Tibial nerve (tissue), 4 donors: ENCODE data around the gene SEMA3B. TPM values are rescaled to one million over a fixed set of nuclear protein-coding genes. Genes with fewer than 3 reads are reported as not detected.
"Not testable (repeated sequence)": the region's sequence is repeated elsewhere in the genome, so short reads cannot be mapped to it uniquely, and the experiment has no call there.

Experiments
- DNase-seq, 2 donors: peaks; one replicate each; pipeline ENCODE4 v3.0.0-alpha.2; 2019; ENCODE audit warnings: low spot score in 2 of 2
- H3K27ac ChIP-seq, 4 donors: fragments of 200-600 bp; sonication (generic) in 3 of 4; one replicate each; pipeline ENCODE4 v1.5.1; 2017 to 2019; ENCODE audit warnings: mild to moderate bottlenecking in 1 of 4
- H3K27me3 ChIP-seq, 2 donors: fragments of 200-600 bp; sonication (generic) in 1 of 2; one replicate each; pipeline versions ENCODE4 v1.5.1 to v1.6.0; 2017 to 2019
- H3K36me3 ChIP-seq, 3 donors: fragments of 200-600 bp; sonication (generic); one replicate each; pipeline ENCODE4 v1.5.1; 2018 to 2019
- H3K4me1 ChIP-seq, 4 donors: fragments of 200-600 bp; sonication (generic) in 3 of 4; one replicate each; pipeline ENCODE4 v1.5.1; 2017 to 2019
- H3K4me3 ChIP-seq, 4 donors: fragments of 200-600 bp; sonication (generic) in 3 of 4; one replicate each; pipeline ENCODE4 v1.5.1; 2017 to 2019; ENCODE audit warnings: mild to moderate bottlenecking in 1 of 4, moderate library complexity in 1 of 4
- H3K9me3 ChIP-seq, 4 donors: fragments of 200-600 bp; sonication (generic) in 3 of 4; one replicate each; pipeline ENCODE4 v1.5.1; 2017 to 2019
- CTCF ChIP-seq, 5 experiments: fragments of 200-600 bp in 3 of 5; fragments of 450-650 bp in 2 of 5; sonication (generic) in 3 of 5; IDR thresholded peaks; one replicate each; pipeline ENCODE4 v1.5.1; 2016 to 2019; ENCODE audit warnings: antibody characterized with exemption in 5 of 5, mild to moderate bottlenecking in 3 of 5, moderate library complexity in 2 of 5
- EP300 ChIP-seq, 2 donors: sonication (generic); formaldehyde crosslinking; IDR thresholded peaks; one replicate each; pipeline ENCODE4 v1.6.1; 2017; ENCODE audit warnings: antibody characterized with exemption in 2 of 2, mild to moderate bottlenecking in 1 of 2
- POLR2A ChIP-seq, 2 donors: fragments of 450-650 bp; IDR thresholded peaks; one replicate each; pipeline ENCODE4 v1.6.1; 2017; ENCODE audit warnings: antibody characterized with exemption in 2 of 2, mild to moderate bottlenecking in 2 of 2, moderate library complexity in 2 of 2
- WGBS, 2 donors: methylation state at CpG; one replicate each; pipeline ENCODE4 v1.1.5; 2018; 5-methylcytosine and 5-hydroxymethylcytosine counted together
- total RNA-seq, 4 donors: library from RNA; depleted of rRNA; stranded (reverse); fragments of >200 nt; gene quantifications; one replicate each; pipeline ENCODE4 v1.1.0, GENCODE V29; 2016

Gene SEMA3B
- total RNA-seq, 4 donors from 2014 or later = 251 to 334 (median 261) TPM

GRCh38 chr3:50304601-50305000 lies 35.7 kb downstream of the SEMA3B start:
- Histone ChIP-seq H3K27ac (peak overlapping the region in 2 of 4 donors; percentile 3 to 89), H3K36me3 (peaks cover 0 to 19% (median 0%) of the 10 kb centered on the region in 3 donors), H3K9me3 (no peaks in the 10 kb centered on the region), H3K27me3 (no peaks in the 10 kb centered on the region), H3K4me1 (peaks cover 0 to 44% (median 27%) of the 10 kb centered on the region in 4 donors), H3K4me3 (no peak overlapping the region)
- TF ChIP-seq CTCF (IDR thresholded peaks at IDR 0.05) = no peak
- TF ChIP-seq POLR2A (IDR thresholded peaks at IDR 0.05) = no peak
- TF ChIP-seq EP300 (IDR thresholded peaks at IDR 0.05) = no peak
- DNase-seq = no peak

GRCh38 chr3:50312041-50312440 lies 43.1 kb downstream of the SEMA3B start:
- H3K27ac ChIP-seq, H3K9me3 ChIP-seq, H3K4me3 ChIP-seq, H3K27me3 ChIP-seq, DNase-seq: not testable (repeated sequence)
- peaks cover 0 to 12% (median 1%) of the 10 kb centered on the region in 4 donors for H3K4me1 ChIP-seq
- H3K36me3 ChIP-seq = peaks cover 0 to 58% (median 0%) of the 10 kb centered on the region in 3 donors
- WGBS, 2 donors = 96 to 97% methylated on average over 14 to 16 of the region's 32 CpGs

- no peak overlapping the region for H3K27ac ChIP-seq
- H3K4me1 ChIP-seq = peaks cover 0 to 35% (median 21%) of the 10 kb centered on the region in 4 donors
- peaks cover 0 to 63% (median 0%) of the 10 kb centered on the region in 3 donors for H3K36me3 ChIP-seq
- TF ChIP-seq CTCF (IDR thresholded peaks at IDR 0.05) = no peak
- TF ChIP-seq POLR2A (IDR thresholded peaks at IDR 0.05) = no peak
- no peak for TF ChIP-seq EP300 (IDR thresholded peaks at IDR 0.05)
- H3K27me3 ChIP-seq = no peaks in the 10 kb centered on the region
- WGBS, 2 donors = 81 to 83% methylated on average over 3 of the region's 3 CpGs
- DNase-seq = no peak
- H3K4me3 ChIP-seq = no peak overlapping the region
- H3K9me3 ChIP-seq = no peaks in the 10 kb centered on the region
Measured at GRCh38 chr3:50314342-50314741, 45.4 kb downstream of the SEMA3B start.

- TF ChIP-seq EP300 (IDR thresholded peaks at IDR 0.05) = no peak
- Histone ChIP-seq H3K36me3 (peaks cover 0 to 63% (median 0%) of the 10 kb centered on the region in 3 donors), H3K4me1 (peaks cover 0 to 38% (median 25%) of the 10 kb centered on the region in 4 donors), H3K4me3 (no peak overlapping the region), H3K27me3 (no peaks in the 10 kb centered on the region), H3K9me3 (no peaks in the 10 kb centered on the region), H3K27ac (no peak overlapping the region)
- DNase-seq = no peak
- 96 to 99% methylated on average over 4 of the region's 4 CpGs for WGBS, 2 donors
Measured at GRCh38 chr3:50314816-50315215, 45.9 kb downstream of the SEMA3B start.

- Histone ChIP-seq H3K27ac (peak overlapping the region in 3 of 4 donors; percentile 5 to 99 (median 45)), H3K27me3 (no peaks in the 10 kb centered on the region), H3K9me3 (no peaks in the 10 kb centered on the region), H3K36me3 (peaks cover 0 to 60% (median 0%) of the 10 kb centered on the region in 3 donors), H3K4me1 (peaks cover 0 to 45% (median 33%) of the 10 kb centered on the region in 4 donors), H3K4me3 (no peak overlapping the region)
- 63 to 64% methylated on average over 9 of the region's 9 CpGs for WGBS, 2 donors
- DNase-seq = no peak
- TF ChIP-seq POLR2A (IDR thresholded peaks at IDR 0.05) (no peak), CTCF (IDR thresholded peaks at IDR 0.05) (no peak), EP300 (IDR thresholded peaks at IDR 0.05) (no peak)
Measured at GRCh38 chr3:50316657-50317242, 47.8 kb downstream of the SEMA3B start.

GRCh38 chr3:50317300-50317699 lies 48.4 kb downstream of the SEMA3B start:
- H3K27me3 ChIP-seq = no peaks in the 10 kb centered on the region
- WGBS, 2 donors = 22 to 34% methylated on average over 5 to 6 of the region's 6 CpGs
- no peak for DNase-seq
- TF ChIP-seq CTCF (IDR thresholded peaks at IDR 0.05) = no peak
- no peaks in the 10 kb centered on the region for H3K9me3 ChIP-seq
- H3K27ac ChIP-seq = peak overlapping the region in 3 of 4 donors; percentile 45 to 99 (median 60)
- peaks cover 0 to 51% (median 37%) of the 10 kb centered on the region in 4 donors for H3K4me1 ChIP-seq
- peaks cover 0 to 56% (median 0%) of the 10 kb centered on the region in 3 donors for H3K36me3 ChIP-seq
- no peak overlapping the region for H3K4me3 ChIP-seq
